Activated CD4-positive, alpha-beta T cell treated with anti-CD3 and anti-CD28 coated beads for 48 hours (primary cell): Measurements from ENCODE around the gene ABCC10.
"Not testable (repeated sequence)": the region's sequence is repeated elsewhere in the genome, so short reads cannot be mapped to it uniquely, and the experiment has no call there.

Experiments
- DNase-seq: peaks from one replicate; pipeline ENCODE4 v3.0.0-alpha.2; 2020

The ABCC10 gene

GRCh38 chr6:43448916-43449315, 21.6 kb downstream of the ABCC10 start:
- no peak for DNase-seq

- no peak for DNase-seq
Measured at GRCh38 chr6:43450699-43451131, 23.4 kb downstream of the ABCC10 start.

- no peak for DNase-seq
Measured at GRCh38 chr6:43451348-43451747, 24.0 kb downstream of the ABCC10 start.

GRCh38 chr6:43451939-43452338, 24.6 kb downstream of the ABCC10 start:
- DNase-seq: no peak

GRCh38 chr6:43452896-43453295, 25.6 kb downstream of the ABCC10 start:
- no peak for DNase-seq

DNA sequence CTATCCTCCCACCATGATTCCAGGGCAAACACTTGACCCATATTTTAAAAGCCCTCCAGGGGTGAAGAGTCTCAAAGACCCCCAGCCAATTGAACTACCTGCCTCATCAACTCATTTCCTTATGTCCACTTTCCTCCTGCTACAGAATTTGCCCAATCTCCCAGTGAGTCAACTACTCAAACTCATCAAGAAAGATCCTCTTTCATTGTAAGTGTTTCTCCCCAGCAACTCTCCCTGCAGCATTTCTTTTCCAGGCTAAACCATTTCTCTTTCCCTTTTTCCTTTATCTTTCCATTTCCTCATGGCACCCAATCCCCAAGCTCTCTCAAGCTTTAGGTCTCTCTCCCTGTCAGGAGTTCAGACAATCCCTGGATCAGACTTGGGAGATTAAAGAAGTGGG, 26.5 kb downstream of the ABCC10 start:
- DNase-seq: no peak

DNA sequence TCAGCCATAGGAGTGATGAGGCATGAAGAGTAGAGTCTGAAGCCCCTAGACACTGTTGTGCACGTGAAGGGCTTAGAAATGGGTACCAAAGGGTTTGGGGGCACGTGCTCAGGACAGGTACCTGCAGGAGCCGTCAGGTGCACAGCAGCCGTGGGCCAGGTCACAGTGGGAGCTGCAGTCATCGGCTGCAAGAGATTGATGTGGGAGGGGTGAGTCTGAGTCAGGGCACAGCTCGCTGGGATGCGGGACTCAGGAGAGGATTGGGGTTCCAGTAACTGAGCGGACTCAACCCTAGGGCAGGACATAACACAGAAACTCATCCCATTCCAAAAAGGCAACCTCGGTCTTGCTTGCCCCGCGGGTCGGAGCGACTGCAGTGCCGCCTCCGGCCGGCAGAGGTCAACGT, 27.0 kb downstream of the ABCC10 start:
- peak; percentile 77 for DNase-seq

DNA sequence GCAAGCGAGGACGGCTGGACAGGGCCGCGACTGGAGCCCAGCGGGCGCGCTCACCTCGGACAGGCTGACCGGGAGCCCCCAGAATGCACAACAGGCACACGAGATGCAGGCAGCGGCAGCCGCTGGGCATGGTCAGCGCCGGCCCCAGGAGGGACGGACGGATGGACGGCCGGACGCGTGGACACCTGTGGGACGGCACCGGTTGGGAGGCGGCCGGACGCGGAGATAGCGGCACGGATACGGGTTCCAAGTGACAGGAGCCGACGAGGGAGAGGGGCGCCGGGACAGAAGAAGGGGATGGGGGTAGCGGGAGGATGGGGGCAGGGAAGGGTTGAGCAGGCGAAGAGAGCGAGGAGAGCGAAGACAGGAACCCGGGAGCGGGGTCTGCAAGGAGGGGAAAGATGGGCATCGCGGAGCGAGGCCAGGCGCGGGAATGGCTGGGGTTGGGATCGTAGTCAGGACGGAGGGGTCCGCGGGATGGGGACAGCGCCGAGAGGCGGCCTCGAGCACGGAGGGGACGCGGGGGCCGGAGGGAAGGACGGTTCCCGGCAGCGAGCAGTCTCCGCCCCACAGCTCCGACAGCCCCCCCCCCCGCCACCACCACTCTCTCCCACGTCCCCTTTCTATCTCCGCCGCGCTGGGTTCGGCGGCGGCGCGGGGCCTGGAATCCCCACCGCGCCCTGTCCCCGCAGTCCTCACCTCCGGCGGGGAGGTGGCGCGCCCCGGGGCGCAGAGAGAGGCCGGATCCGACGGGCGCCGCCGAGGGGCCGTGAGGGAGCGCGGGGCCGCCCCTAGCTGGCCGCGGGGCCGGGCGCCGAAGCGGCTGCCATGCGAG, 27.6 kb downstream of the ABCC10 start:
- peak; percentile 34 for DNase-seq

GRCh38 chr6:43455531-43456428, 28.4 kb downstream of the ABCC10 start, which contains the start of gene DLK2:
Gene DLK2 (minus strand): TSS chr6:43455548. CDS start chr6:43454825, 723 bp downstream.
- DNase-seq: peak; percentile 69

DNA sequence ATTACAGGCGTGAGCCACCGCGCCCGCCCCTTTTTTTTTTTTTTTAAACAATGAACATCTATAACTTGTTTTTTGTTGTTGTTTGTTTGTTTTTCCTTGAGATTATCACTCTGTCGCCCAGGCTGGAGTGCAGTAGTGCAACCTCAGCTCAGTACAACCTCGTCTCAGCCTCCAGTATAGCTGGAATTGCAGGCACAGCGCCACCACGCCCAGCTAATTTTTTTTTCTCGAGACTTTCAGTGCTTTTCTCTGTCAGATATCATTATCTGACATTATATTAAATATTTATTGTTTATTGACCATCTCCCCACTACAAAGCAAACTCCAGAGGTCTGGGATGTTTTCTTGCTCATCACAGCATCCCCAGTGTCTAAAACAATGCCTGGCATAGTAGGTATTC, 30.3 kb downstream of the ABCC10 start:
- DNase-seq: no peak

- not testable (repeated sequence) for DNase-seq
Measured at GRCh38 chr6:43458154-43458553, 30.8 kb downstream of the ABCC10 start.

DNA sequence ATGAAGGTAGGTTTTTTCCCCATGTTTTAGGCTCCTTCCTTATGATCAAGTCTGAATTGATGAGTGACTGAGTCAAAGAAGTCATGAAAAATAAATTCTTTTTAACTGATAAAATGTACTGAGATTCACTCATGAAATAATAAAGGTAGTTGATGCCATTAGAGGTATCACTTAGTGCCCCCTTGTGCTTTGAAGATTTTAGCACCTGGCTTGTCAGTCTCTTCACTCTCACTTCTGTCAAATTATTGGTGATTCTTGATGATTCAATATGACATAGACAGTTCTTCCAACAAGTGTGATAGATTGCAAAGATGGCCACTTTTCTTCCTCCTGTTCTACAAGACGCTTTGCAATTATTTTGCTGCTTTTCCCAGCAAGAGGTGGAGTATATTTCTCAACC, 32.2 kb downstream of the ABCC10 start:
- no peak for DNase-seq

- DNase-seq: no peak
Measured at GRCh38 chr6:43460032-43460431, 32.7 kb downstream of the ABCC10 start.

DNA sequence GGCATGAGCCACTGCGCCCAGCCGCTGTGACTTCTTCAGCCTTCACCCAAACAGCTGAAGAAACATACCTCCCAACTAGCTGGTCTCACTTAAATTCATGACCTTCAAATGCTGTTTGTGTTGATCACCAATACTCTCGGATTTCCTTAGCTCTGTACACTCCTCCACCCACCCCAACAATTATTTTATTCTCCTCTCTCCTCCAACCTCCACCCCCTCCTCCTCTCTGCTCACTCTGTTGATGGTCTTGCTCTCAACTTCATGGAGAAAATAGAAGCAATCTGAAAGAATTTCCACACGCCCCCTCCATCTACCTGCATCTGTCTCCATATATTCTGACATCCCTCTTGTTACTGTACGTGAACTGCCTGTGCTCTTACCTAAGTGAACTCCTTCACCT, 34.6 kb downstream of the ABCC10 start:
- no peak for DNase-seq

- no peak for DNase-seq
Measured at GRCh38 chr6:43464337-43464736, 37.0 kb downstream of the ABCC10 start.

DNA sequence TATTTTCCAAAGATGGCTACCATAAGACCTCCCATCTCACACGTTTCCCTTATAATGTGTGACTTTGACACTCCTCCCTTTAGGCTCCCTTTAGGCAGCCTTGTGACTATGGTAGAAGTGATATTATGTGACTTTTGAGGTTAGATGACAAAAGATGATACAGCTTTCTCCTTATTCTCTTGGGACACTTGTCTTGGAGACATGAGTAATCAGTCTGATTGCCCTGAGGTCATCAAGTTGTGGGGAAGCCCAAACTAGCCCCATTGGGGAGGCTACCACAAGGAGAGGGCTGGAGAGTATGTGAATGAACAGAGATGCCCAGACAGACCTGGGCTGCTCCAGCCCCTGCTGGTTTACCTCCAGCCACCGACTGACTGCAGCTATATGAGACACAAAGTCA, 38.6 kb downstream of the ABCC10 start:
- DNase-seq: no peak

- not testable (repeated sequence) for DNase-seq
Measured at GRCh38 chr6:43467265-43467664, 39.9 kb downstream of the ABCC10 start.

GRCh38 chr6:43467752-43468151, 40.4 kb downstream of the ABCC10 start:
- no peak for DNase-seq

- DNase-seq: no peak
Measured at GRCh38 chr6:43468240-43468639, 40.9 kb downstream of the ABCC10 start.

DNA sequence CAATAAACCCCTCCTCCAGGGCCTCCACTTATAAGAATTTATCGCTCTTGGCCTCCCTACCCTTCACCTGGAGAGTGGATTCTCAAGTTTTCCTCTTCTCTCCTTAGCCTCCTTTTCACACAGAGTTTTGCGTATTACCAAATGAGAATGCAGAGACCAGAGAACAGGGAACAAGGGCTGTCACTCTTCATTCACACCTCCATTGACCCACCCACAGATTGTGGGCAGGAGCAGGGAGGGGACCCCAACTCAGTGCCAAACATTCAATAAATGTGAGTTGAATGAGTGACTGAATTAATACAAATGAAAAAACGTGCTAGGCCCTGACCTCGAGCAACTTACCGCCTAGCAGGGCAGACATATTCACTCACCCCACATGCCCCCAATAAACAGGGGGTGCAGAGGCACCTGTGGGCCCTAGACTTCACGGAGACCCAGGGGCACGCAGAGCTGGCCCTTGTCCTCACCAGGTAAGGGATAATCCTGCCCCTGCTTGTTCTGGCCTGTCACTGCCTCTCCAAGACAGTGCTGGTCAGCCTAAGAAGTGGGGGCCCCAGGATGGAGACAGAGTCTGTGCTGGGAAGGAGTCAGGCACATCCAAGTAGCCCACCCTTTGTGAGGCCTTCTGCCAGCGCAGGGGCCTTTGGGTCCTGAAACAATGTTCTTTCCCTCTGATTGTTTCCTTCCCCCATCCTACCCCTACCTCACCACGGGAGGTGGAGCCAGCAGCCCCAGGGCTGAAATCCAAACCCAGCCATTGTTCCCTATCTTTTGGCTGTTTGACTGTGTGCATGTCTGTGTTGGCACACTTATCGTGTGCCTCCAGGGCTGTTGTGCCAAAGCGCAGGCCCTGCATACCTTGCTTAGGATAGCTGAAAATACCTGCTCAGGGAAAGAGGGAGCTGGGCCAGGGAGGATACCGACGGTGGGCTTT, 41.7 kb downstream of the ABCC10 start:
- no peak for DNase-seq

DNA sequence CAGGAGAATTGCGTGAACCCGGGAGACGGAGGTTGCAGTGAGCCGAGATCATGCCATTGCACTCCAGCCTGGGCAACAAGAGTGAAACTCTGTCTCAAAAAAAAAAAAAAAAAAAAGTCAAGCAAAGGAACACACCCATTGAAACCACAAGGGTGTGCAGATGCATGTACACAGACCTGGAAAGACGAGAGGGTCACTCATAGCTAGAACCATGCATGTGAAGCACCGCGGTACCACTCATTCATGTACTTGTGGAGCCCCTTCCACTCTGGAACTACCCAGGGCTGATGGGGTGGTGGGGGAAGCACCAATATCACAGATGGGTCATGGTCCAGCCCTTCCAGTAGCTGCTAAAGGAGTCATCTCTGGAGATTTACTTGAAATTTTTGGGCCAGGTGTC, 42.6 kb downstream of the ABCC10 start:
- no peak for DNase-seq

DNA sequence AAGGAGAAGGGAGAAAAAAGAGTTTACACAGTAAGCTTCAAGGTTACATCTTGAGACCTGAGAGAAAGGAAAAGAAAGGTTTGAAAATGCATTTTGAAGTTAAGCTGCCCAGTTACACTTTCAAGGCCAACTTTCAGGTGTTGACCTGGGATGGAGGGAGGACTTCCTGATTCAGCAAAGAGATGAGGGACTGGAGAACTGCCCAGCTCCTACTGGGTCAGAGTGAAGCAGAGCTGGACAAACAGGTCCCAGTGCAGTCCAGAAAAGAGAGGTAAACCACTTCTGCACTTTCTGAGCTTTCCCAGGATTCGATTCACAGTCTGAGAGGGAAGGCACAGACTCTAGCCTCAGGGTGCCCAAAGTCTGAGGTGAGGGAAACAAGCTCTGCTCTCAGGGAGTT, 44.1 kb downstream of the ABCC10 start:
- no peak for DNase-seq

GRCh38 chr6:43472515-43472914, 45.2 kb downstream of the ABCC10 start:
- DNase-seq: no peak
